Neuron (in vitro differentiated cells): ENCODE measurements around the gene CTNNA2.

Source experiments
- H2AFZ ChIP-seq: one replicate; pipeline ENCODE4 v1.6.1; 2013; ENCODE audit warnings: low read depth, mild to moderate bottlenecking, inconsistent platforms, low read length, moderate library complexity
- H3K27me3 ChIP-seq: one replicate; pipeline ENCODE4 v1.6.1; 2013; ENCODE audit warnings: low read length; ENCODE audit not compliant: insufficient read depth
- H3K36me3 ChIP-seq: one replicate; pipeline ENCODE4 v1.6.1; 2013; ENCODE audit warnings: low read length; ENCODE audit not compliant: insufficient read depth
- H3K4me1 ChIP-seq: one replicate; pipeline ENCODE4 v1.6.1; 2013; ENCODE audit warnings: low read length; ENCODE audit not compliant: insufficient read depth
- H3K4me3 ChIP-seq: 2 replicates; pipeline ENCODE4 v1.5.1; 2013; ENCODE audit warnings: mild to moderate bottlenecking, low read length, moderate library complexity
- H3K9me3 ChIP-seq: one replicate; pipeline ENCODE4 v1.6.1; 2013; ENCODE audit warnings: low read length

Gene CTNNA2

DNA sequence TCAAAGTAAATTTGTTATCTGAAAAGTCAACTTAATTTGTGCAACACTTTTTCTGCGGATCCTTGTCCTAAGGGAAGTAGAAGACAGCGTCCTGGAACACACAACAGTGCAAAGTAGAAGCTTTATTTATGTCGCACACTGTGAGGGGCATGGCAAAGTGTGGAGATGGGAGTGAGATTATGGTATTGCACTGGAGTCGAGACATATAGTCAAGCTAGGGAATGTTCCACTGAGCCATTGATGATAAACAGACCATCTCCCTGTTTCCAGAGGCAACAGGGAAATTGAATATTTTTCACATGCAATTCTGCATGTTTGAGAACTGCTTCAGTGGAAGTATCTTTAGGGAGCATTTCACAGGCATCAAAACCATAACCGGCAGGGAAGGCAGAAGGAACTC lies 745.5 kb downstream of the CTNNA2 start:
- H3K27me3 ChIP-seq = no peaks in the 10 kb centered on the region
- no peak overlapping the region for H2AFZ ChIP-seq
- no peaks in the 10 kb centered on the region for H3K36me3 ChIP-seq

DNA sequence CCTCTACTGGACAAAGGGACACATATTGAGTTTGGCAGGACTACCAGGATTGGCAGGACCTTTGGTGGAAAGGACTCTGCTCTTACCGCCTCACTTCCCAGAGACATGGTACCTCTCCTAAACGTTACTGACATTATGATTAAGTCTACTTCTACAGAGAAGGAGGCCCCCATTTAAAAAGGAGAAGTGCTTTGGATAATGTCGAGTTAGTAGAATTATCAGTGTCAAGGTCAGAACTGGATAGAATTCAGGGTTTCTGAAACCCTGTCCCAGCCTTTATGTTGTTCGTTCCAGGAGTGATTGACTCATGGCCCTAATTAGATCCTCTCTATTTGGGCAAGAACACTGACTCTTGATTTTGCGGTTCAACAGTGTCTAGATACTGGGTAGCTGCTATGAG lies 745.9 kb downstream of the CTNNA2 start:
- Histone ChIP-seq H3K27me3 (no peaks in the 10 kb centered on the region), H3K9me3 (no peaks in the 10 kb centered on the region), H3K4me3 (no peak overlapping the region), H3K36me3 (no peaks in the 10 kb centered on the region), H2AFZ (no peak overlapping the region), H3K4me1 (peaks cover 6% of the 10 kb centered on the region)

More for the DNA sequence above, 745.5 kb downstream of the CTNNA2 start:
- Histone ChIP-seq H3K4me3 (no peak overlapping the region), H3K9me3 (no peaks in the 10 kb centered on the region), H3K4me1 (peaks cover 6% of the 10 kb centered on the region)

DNA sequence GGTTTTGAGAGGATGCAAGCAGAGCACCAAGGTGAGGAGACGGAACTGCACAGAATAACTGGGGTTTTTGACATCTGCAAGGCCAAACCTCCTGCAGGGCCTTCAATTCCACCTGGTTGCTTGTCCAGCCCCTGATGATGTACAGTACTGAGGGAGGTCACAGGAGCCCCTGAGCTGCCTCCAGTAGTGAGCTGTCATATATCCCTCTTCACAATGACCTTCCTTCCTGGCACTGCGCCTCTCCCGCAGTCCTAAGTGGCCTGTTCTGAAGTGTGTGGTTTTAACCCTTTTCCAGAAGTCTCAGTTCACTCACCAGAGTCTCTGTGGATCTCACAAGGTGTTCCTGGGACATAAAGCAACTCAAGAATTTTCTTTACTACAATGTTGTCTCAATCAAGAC lies 746.4 kb downstream of the CTNNA2 start:
- H2AFZ ChIP-seq = no peak overlapping the region
- H3K4me1 ChIP-seq = peaks cover 6% of the 10 kb centered on the region
- no peaks in the 10 kb centered on the region for H3K9me3 ChIP-seq
- no peaks in the 10 kb centered on the region for H3K27me3 ChIP-seq
- no peak overlapping the region for H3K4me3 ChIP-seq
- H3K36me3 ChIP-seq = no peaks in the 10 kb centered on the region

DNA sequence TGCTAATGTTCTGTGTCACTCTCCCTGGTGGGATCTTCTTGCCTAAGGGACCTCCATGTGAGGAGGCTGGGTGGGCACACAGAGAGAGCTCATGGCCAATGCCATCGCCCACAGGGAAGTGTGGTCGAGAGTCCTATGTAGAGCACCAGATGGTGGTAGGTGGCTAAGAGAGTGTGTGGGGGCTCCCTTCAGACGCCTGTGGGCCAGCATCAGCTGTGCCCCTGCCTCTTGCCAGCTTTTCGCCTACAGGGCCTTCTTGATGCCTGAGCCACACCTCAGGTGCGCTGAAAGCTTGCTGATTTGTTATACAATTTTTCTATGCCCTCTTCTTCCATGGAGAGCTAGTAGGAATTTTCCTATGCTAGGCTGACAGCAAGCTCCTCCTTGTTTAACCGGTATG lies 753.4 kb downstream of the CTNNA2 start:
- Histone ChIP-seq H3K9me3 (no peaks in the 10 kb centered on the region), H2AFZ (no peak overlapping the region), H3K27me3 (no peaks in the 10 kb centered on the region), H3K4me1 (no peaks in the 10 kb centered on the region), H3K4me3 (no peak overlapping the region), H3K36me3 (no peaks in the 10 kb centered on the region)

DNA sequence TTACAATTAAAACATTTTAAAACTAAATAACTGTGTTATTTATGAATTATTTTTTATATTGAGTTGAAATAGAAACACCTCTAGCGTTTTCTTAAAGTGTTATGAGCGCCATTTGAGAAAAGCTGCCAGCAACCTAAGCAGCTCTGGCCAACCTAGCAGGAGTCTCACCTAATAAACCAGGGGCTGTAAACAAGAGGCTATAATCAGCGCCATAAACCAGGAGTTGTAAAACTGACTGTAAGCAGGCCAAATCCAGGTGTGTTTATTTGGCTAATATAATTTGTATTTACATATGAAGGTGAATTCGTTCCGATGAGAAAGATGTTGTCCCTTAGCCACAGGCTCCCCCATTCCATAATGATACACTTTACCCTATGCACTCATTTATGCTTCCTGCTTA lies 757.0 kb downstream of the CTNNA2 start:
- Histone ChIP-seq H3K4me3 (no peak overlapping the region), H2AFZ (no peak overlapping the region), H3K36me3 (no peaks in the 10 kb centered on the region), H3K9me3 (no peaks in the 10 kb centered on the region), H3K4me1 (no peaks in the 10 kb centered on the region), H3K27me3 (no peaks in the 10 kb centered on the region)

DNA sequence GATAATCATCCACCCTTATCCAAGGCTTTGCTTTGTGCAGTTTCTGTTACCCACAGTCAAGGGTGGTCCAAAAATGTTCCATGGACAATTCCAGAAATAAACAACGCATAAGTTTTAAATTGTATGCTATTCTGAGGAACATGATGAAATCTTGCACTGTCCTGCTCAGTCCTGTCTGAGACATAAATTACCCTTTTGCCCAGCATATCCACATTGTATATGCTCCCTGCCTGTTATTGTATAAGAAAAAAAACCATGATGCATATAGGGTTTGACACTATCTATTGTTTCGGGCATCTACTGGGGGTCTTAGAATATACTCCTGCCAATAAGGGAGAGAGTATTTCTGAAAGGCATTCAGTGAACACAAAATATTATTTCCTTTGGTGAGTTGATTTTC lies 767.7 kb downstream of the CTNNA2 start:
- Histone ChIP-seq H2AFZ (no peak overlapping the region), H3K36me3 (no peaks in the 10 kb centered on the region), H3K9me3 (no peaks in the 10 kb centered on the region), H3K27me3 (no peaks in the 10 kb centered on the region), H3K4me3 (no peak overlapping the region), H3K4me1 (peaks cover 22% of the 10 kb centered on the region)

DNA sequence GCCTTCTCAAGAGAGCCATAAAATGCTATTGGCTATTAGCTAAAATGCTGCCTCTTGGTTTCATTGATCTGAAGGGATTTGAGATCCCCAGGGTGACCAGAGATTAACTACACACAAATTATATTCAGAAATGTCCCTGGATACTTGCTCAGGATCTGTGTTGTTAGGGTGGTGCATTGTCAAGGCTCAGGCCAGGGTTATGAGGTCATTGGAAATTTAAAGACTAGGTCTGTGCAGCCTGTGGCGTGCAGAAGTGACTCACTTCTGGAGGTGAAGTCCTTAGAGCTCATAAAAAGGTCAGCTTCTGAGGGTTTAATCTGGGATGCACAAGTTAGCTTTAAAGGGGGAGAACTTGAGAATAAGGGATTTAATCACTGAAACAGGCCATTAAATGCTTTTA lies 768.2 kb downstream of the CTNNA2 start:
- Histone ChIP-seq H2AFZ (no peak overlapping the region), H3K27me3 (no peaks in the 10 kb centered on the region)

DNA sequence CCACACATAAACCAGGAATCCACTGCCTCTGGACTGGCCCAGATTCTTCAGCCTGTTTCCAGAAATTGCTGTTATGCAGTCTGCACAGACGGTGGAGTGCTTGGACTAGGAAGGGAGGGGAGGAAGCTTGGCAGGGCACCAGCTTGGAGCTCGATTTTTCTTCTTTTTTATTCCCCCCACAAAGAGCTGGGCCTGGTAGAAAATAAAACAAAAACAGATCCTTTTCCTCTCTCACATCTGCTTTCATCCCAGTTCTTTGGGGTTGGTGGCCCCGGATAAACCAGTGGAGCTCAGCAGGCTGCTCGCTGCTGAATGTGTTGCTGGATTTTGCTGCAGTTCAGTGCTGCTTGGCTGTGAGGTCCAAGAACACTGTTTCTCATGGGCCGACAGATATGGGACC lies 775.7 kb downstream of the CTNNA2 start:
- H3K4me1 ChIP-seq = peaks cover 7% of the 10 kb centered on the region
- no peaks in the 10 kb centered on the region for H3K36me3 ChIP-seq
- no peaks in the 10 kb centered on the region for H3K9me3 ChIP-seq
- H2AFZ ChIP-seq = no peak overlapping the region
- no peaks in the 10 kb centered on the region for H3K27me3 ChIP-seq
- no peak overlapping the region for H3K4me3 ChIP-seq

More for the DNA sequence above, 768.2 kb downstream of the CTNNA2 start:
- Histone ChIP-seq H3K9me3 (no peaks in the 10 kb centered on the region), H3K36me3 (no peaks in the 10 kb centered on the region), H3K4me3 (no peak overlapping the region), H3K4me1 (peaks cover 22% of the 10 kb centered on the region)

DNA sequence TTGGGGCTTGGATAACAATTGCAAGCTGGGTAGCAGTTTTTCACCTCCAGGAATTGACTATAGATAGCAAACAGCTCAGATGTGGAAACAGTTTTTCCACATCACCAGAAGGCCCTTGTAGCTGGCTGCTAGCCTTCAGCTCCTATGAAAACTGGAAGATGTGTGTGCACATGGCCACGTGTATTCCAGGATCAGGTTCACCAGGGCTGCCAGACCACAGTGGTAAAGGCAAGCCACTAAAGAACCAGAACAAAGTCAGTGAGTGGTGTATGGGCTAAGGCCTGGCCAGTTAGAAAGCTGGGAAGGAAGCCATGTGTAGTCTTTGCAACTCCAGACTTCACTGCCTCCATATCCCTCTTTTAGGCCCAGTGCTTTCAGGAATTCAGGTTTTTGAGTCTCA lies 778.8 kb downstream of the CTNNA2 start:
- Histone ChIP-seq H3K4me1 (no peaks in the 10 kb centered on the region), H3K4me3 (no peak overlapping the region), H3K36me3 (no peaks in the 10 kb centered on the region), H2AFZ (no peak overlapping the region), H3K9me3 (no peaks in the 10 kb centered on the region), H3K27me3 (no peaks in the 10 kb centered on the region)

DNA sequence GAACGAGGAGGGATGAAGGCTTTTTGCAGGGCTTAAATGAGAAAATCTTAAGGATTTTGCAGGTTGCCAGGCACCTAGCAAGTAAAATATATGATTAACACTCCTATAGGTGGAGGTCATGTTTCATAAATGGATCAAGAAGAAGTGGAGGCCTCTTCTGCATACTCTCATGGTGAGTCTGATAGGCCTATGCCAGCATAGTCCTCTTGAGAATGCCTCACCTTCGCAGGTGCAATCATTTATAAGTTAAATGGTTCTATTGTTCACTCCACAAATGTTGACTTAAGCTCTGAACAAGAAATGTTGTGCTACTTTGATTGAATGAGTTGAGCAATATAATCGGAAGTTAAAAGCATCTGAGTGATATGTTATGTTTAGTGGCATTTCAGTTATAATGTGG lies 779.6 kb downstream of the CTNNA2 start:
- Histone ChIP-seq H3K9me3 (no peaks in the 10 kb centered on the region), H3K36me3 (no peaks in the 10 kb centered on the region), H3K27me3 (no peaks in the 10 kb centered on the region), H3K4me1 (no peaks in the 10 kb centered on the region), H3K4me3 (no peak overlapping the region), H2AFZ (no peak overlapping the region)

DNA sequence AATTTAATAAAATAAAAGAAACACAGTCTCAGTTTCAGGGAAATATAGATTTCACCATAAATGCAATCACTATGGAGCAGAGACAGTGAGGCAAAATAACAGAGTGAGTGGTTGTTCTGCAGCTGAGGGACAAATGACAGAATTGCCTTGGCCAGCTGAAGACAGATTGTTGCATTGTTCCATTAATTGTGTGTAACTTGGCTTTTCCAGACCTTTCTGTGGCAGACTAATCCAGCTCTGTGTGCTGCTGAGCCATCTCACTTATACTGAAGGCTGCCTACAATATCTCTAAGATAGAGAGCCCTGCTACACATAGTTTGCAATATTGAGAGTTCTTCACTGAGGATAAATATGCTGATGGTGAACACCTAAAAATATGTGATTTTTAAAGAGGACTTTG lies 780.2 kb downstream of the CTNNA2 start:
- Histone ChIP-seq H3K36me3 (no peaks in the 10 kb centered on the region), H3K4me1 (no peaks in the 10 kb centered on the region), H3K27me3 (no peaks in the 10 kb centered on the region), H3K4me3 (no peak overlapping the region), H3K9me3 (no peaks in the 10 kb centered on the region), H2AFZ (no peak overlapping the region)

DNA sequence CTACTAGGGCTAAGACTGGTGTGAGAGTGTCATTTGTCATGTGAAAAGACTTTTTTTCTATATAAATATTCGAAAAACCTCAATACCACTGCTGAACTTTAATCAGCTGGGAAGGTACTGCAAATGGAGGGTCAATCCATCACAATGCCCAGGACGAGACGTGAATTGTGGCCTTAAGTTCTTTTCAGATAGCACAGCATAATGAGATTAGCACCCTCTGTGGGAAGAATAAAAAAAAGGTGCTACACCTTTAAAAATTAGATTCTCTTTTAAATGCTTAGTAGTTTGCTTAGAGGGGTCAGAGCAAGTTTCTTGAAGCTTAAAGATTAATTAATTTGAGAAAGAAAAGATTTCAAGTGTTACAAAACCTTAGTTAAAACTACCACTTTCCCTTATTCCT lies 786.1 kb downstream of the CTNNA2 start:
- Histone ChIP-seq H2AFZ (no peak overlapping the region), H3K27me3 (peaks cover 21% of the 10 kb centered on the region), H3K9me3 (peaks cover 2% of the 10 kb centered on the region), H3K4me1 (peaks cover 5% of the 10 kb centered on the region), H3K36me3 (no peaks in the 10 kb centered on the region), H3K4me3 (no peak overlapping the region)

DNA sequence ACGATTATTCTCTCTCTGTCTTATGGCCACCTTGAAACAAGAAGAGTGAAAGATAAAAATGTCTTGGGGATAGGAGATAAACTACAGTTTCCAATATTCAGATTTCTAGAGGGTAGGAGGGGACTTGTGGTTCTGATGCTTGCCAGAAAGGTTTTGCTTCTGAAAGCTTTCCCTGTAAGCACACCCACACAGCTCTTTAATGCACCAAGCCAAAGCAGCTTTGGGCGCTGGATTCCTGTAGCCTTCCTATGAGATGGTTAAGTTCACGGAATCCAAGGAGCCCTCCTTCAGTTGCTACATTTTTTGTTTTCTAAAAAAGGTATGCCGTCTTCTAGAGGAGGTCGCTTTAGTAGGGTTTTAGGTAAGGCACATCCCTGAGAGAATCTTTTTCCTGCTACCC lies 786.8 kb downstream of the CTNNA2 start:
- H3K4me1 ChIP-seq = peaks cover 7% of the 10 kb centered on the region
- H3K27me3 ChIP-seq = peaks cover 21% of the 10 kb centered on the region

DNA sequence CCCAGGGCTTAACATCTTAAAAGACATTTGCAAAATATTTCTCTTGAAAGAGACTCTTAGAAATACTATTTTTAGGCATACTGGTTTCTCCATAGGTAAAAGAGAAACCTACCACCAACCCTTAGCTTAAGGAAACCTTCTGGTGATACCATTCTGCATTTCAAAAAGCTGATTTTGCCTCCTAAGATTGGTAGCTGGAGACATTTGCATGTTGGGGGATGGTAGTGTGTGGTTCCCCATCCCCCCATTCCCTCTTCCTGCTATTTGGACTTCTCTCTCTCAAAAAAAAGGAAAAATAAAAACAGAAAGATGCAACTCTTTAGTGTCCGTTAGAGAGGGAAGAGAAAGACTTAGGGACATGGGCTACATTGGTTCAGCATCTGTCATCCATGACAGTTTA lies 787.5 kb downstream of the CTNNA2 start:
- H2AFZ ChIP-seq = no peak overlapping the region
- H3K9me3 ChIP-seq = peaks cover 2% of the 10 kb centered on the region
- no peaks in the 10 kb centered on the region for H3K36me3 ChIP-seq
- H3K4me1 ChIP-seq = peaks cover 11% of the 10 kb centered on the region
- H3K27me3 ChIP-seq = peaks cover 23% of the 10 kb centered on the region
- H3K4me3 ChIP-seq = no peak overlapping the region

More for the DNA sequence above, 786.8 kb downstream of the CTNNA2 start:
- Histone ChIP-seq H3K36me3 (no peaks in the 10 kb centered on the region), H2AFZ (no peak overlapping the region), H3K9me3 (peaks cover 2% of the 10 kb centered on the region), H3K4me3 (no peak overlapping the region)
